GM12872 (cell line): ENCODE data around the gene CELF1.

Experiments
- CTCF ChIP-seq: IDR thresholded peaks from 3 replicates; pipeline ENCODE4 v1.5.1; 2011; ENCODE audit warnings: low read depth, mild to moderate bottlenecking, low read length, moderate library complexity; ENCODE audit not compliant: insufficient read depth

CELF1 gene

GRCh38 chr11:47488674-47489394 lies 64.1 kb downstream of the CELF1 start:
- no peak for TF ChIP-seq CTCF

- TF ChIP-seq CTCF, result no peak
These were observed 64.8 kb downstream of the CELF1 start for GRCh38 chr11:47488111-47488510.

GRCh38 chr11:47487421-47487820 lies 65.5 kb downstream of the CELF1 start:
- TF ChIP-seq CTCF, result no peak

- TF ChIP-seq CTCF, result no peak
These were observed 67.8 kb downstream of the CELF1 start for GRCh38 chr11:47485107-47485506.

- no peak for TF ChIP-seq CTCF
These were observed 69.5 kb downstream of the CELF1 start for GRCh38 chr11:47483457-47483856.

GRCh38 chr11:47480762-47481161 lies 72.2 kb downstream of the CELF1 start:
- TF ChIP-seq CTCF, result no peak

GRCh38 chr11:47478651-47479329 lies 74.1 kb downstream of the CELF1 start:
- TF ChIP-seq CTCF, result no peak
